HG02840 (cell line): Measurements from ENCODE around the gene LEMD2.

Experiments
- ATAC-seq: cut with Tn5 transposase; IDR thresholded peaks from one replicate; pipeline ENCODE4 v1.9.1; 2021; ENCODE audit warnings: mild to moderate bottlenecking, moderate library complexity, moderate number of reproducible peaks; ENCODE audit not compliant: unreplicated experiment, low FRiP score

LEMD2 gene

GRCh38 chr6:33797626-33798342, 8.9 kb upstream of the LEMD2 start:
- ATAC-seq = no peak

- ATAC-seq = no peak
These were observed 6.1 kb upstream of the LEMD2 start for GRCh38 chr6:33794910-33795623.

- ATAC-seq = no peak
These were observed 4.1 kb upstream of the LEMD2 start for GRCh38 chr6:33792981-33793380.

GRCh38 chr6:33791620-33792019, 2.7 kb upstream of the LEMD2 start:
- no peak for ATAC-seq

- no peak for ATAC-seq
These were observed 2.0 kb upstream of the LEMD2 start for GRCh38 chr6:33790910-33791309.

- ATAC-seq = no peak
These were observed 1.4 kb upstream of the LEMD2 start for GRCh38 chr6:33790379-33790778.

GRCh38 chr6:33789550-33789895, 593 bp upstream of the LEMD2 start:
- no peak for ATAC-seq

- ATAC-seq = peak; percentile 40
These were observed 806 bp downstream of the LEMD2 start for GRCh38 chr6:33787954-33788693.

GRCh38 chr6:33787346-33787953, 1.5 kb downstream of the LEMD2 start:
- no peak for ATAC-seq

- no peak for ATAC-seq
These were observed 2.2 kb downstream of the LEMD2 start for GRCh38 chr6:33786736-33787135.

GRCh38 chr6:33785778-33786177, 3.2 kb downstream of the LEMD2 start:
- ATAC-seq = no peak

GRCh38 chr6:33784787-33785186, 4.1 kb downstream of the LEMD2 start:
- no peak for ATAC-seq

GRCh38 chr6:33783781-33784520, 5.0 kb downstream of the LEMD2 start:
- ATAC-seq = no peak

GRCh38 chr6:33782561-33782960, 6.4 kb downstream of the LEMD2 start:
- ATAC-seq = no peak

GRCh38 chr6:33781131-33781975, 7.6 kb downstream of the LEMD2 start:
- ATAC-seq = no peak

- ATAC-seq = no peak
These were observed 9.0 kb downstream of the LEMD2 start for GRCh38 chr6:33779895-33780294.

GRCh38 chr6:33779290-33779689, 9.6 kb downstream of the LEMD2 start:
- ATAC-seq = no peak

- no peak for ATAC-seq
These were observed 10.3 kb downstream of the LEMD2 start for GRCh38 chr6:33778444-33779121.
